ENCODE measurements around the gene AATK.

The AATK gene

GRCh38 chr17:81100668-81101067, 65.4 kb downstream of the AATK start:
- Histone ChIP-seq H3K4me1 (ENCODE audit: control insufficient read depth, low read length) (no peaks in the 10 kb centered on the region), H3K4me2 (ENCODE audit: low read length) (no peak overlapping the region), H3F3A (ENCODE audit: control insufficient read depth, insufficient read depth) (no peaks in the 10 kb centered on the region), H3K36me3 (ENCODE audit: control insufficient read depth, low read length) (no peaks in the 10 kb centered on the region), H3K79me2 (ENCODE audit: control insufficient read depth, low read length) (no peaks in the 10 kb centered on the region), H4K20me1 (ENCODE audit: control insufficient read depth, insufficient read depth, low read depth, low read length) (no peaks in the 10 kb centered on the region), H3K9me3 (ENCODE audit: control insufficient read depth, insufficient read depth, low read length) (no peaks in the 10 kb centered on the region), H3K9me2 (replicated peaks; ENCODE audit: control insufficient read depth, low read length) (no peaks in the 10 kb centered on the region), H3K27ac (ENCODE audit: low read depth, low read length) (no peak overlapping the region), H3K4me3 (ENCODE audit: low read length) (no peak overlapping the region), H3K27me3 (ENCODE audit: control insufficient read depth, low read length) (peaks cover 4% of the 10 kb centered on the region)
- no peak for TF ChIP-seq EZH2phosphoT487 (IDR thresholded peaks at IDR 0.05; ENCODE audit: borderline replicate concordance, low read length)
- no peak for TF ChIP-seq CTCF (IDR thresholded peaks at IDR 0.05; ENCODE audit: low read depth, low read length, poor library complexity, severe bottlenecking)

- Histone ChIP-seq H3K9me2 (replicated peaks; ENCODE audit: control insufficient read depth, low read length) (no peaks in the 10 kb centered on the region), H3K27ac (ENCODE audit: low read depth, low read length) (no peak overlapping the region), H3K4me1 (ENCODE audit: control insufficient read depth, low read length) (no peaks in the 10 kb centered on the region), H3K4me3 (ENCODE audit: low read length) (no peak overlapping the region), H3K27me3 (ENCODE audit: control insufficient read depth, low read length) (peaks cover 10% of the 10 kb centered on the region), H3K36me3 (ENCODE audit: control insufficient read depth, low read length) (no peaks in the 10 kb centered on the region), H3F3A (ENCODE audit: control insufficient read depth, insufficient read depth) (no peaks in the 10 kb centered on the region), H4K20me1 (ENCODE audit: control insufficient read depth, insufficient read depth, low read depth, low read length) (no peaks in the 10 kb centered on the region), H3K4me2 (ENCODE audit: low read length) (no peak overlapping the region), H3K79me2 (ENCODE audit: control insufficient read depth, low read length) (no peaks in the 10 kb centered on the region), H3K9me3 (ENCODE audit: control insufficient read depth, insufficient read depth, low read length) (no peaks in the 10 kb centered on the region)
- TF ChIP-seq CTCF (IDR thresholded peaks at IDR 0.05; ENCODE audit: low read depth, low read length, poor library complexity, severe bottlenecking) (no peak), EZH2phosphoT487 (IDR thresholded peaks at IDR 0.05; ENCODE audit: borderline replicate concordance, low read length) (no peak)
Measured at GRCh38 chr17:81099888-81100287, 66.1 kb downstream of the AATK start.

- Histone ChIP-seq H3K4me3 (ENCODE audit: low read length) (no peak overlapping the region), H3K4me1 (ENCODE audit: control insufficient read depth, low read length) (no peaks in the 10 kb centered on the region), H3K9me2 (replicated peaks; ENCODE audit: control insufficient read depth, low read length) (no peaks in the 10 kb centered on the region), H4K20me1 (ENCODE audit: control insufficient read depth, insufficient read depth, low read depth, low read length) (no peaks in the 10 kb centered on the region), H3K27me3 (ENCODE audit: control insufficient read depth, low read length) (peaks cover 12% of the 10 kb centered on the region), H3K36me3 (ENCODE audit: control insufficient read depth, low read length) (no peaks in the 10 kb centered on the region), H3K27ac (ENCODE audit: low read depth, low read length) (no peak overlapping the region), H3K4me2 (ENCODE audit: low read length) (no peak overlapping the region), H3K79me2 (ENCODE audit: control insufficient read depth, low read length) (no peaks in the 10 kb centered on the region), H3F3A (ENCODE audit: control insufficient read depth, insufficient read depth) (no peaks in the 10 kb centered on the region), H3K9me3 (ENCODE audit: control insufficient read depth, insufficient read depth, low read length) (no peaks in the 10 kb centered on the region)
- TF ChIP-seq CTCF (IDR thresholded peaks at IDR 0.05; ENCODE audit: low read depth, low read length, poor library complexity, severe bottlenecking) = no peak
- no peak for TF ChIP-seq EZH2phosphoT487 (IDR thresholded peaks at IDR 0.05; ENCODE audit: borderline replicate concordance, low read length)
Measured at GRCh38 chr17:81097943-81098308, 68.1 kb downstream of the AATK start.
